ENCODE results near the gene PEAK3. TPM values are rescaled to one million over a fixed set of nuclear protein-coding genes. Genes with fewer than 3 reads are reported as not detected.
A peak's percentile ranks its signal among the peaks of the same experiment; 100 is the strongest.
"Not testable (repeated sequence)": the region's sequence is repeated elsewhere in the genome, so short reads cannot be mapped to it uniquely, and the experiment has no call there.

PEAK3 gene
- total RNA-seq, 2 donors from 2014 or later = 0.27 to 0.80 TPM

- intact Hi-C loops (cut with DNase I) = no loop called here
- H3K4me1 ChIP-seq (replicated peaks) = peaks cover 20% of the 10 kb centered on the region
- 87% methylated on average over 12 of the region's 13 CpGs for WGBS
- H3K27me3 ChIP-seq (replicated peaks; ENCODE audit: insufficient read depth) = peaks cover 11% of the 10 kb centered on the region
- no peak overlapping the region for H3K4me3 ChIP-seq
- H3K36me3 ChIP-seq = no peaks in the 10 kb centered on the region
- no peak for TF ChIP-seq POLR2AphosphoS5 (IDR thresholded peaks at IDR 0.05)
- TF ChIP-seq POLR2A (IDR thresholded peaks at IDR 0.05) = no peak
- no peak for DNase-seq (ENCODE audit: low spot score)
- no peaks in the 10 kb centered on the region for H3K9me3 ChIP-seq
- no peak overlapping the region for H3K27ac ChIP-seq
These were observed 5.8 kb upstream of the PEAK3 start for GRCh38 chr19:2287585-2288337.

- DNase-seq (ENCODE audit: low spot score) = no peak
- Histone ChIP-seq H3K27ac (no peak overlapping the region), H3K27me3 (replicated peaks; ENCODE audit: insufficient read depth) (peaks cover 11% of the 10 kb centered on the region), H3K4me1 (replicated peaks) (peaks cover 26% of the 10 kb centered on the region), H3K4me3 (no peak overlapping the region), H3K36me3 (no peaks in the 10 kb centered on the region), H3K9me3 (no peaks in the 10 kb centered on the region)
- intact Hi-C loops (cut with DNase I) = no loop called here
- 89% methylated on average over 20 of the region's 20 CpGs for WGBS
- TF ChIP-seq CTCF (IDR thresholded peaks at IDR 0.05) = no peak
- no peak for TF ChIP-seq POLR2AphosphoS5 (IDR thresholded peaks at IDR 0.05)
- TF ChIP-seq POLR2A (IDR thresholded peaks at IDR 0.05) = no peak
These were observed 4.6 kb upstream of the PEAK3 start for GRCh38 chr19:2286402-2287140.

GRCh38 chr19:2283835-2284507 is 2.0 kb upstream of the PEAK3 start:
- Histone ChIP-seq H3K36me3 (no peaks in the 10 kb centered on the region), H3K4me3 (no peak overlapping the region), H3K9me3 (no peaks in the 10 kb centered on the region), H3K4me1 (replicated peaks) (peaks cover 5% of the 10 kb centered on the region), H3K27me3 (replicated peaks; ENCODE audit: insufficient read depth) (peaks cover 5% of the 10 kb centered on the region), H3K27ac (no peak overlapping the region)
- intact Hi-C loops (cut with DNase I) = no loop called here
- WGBS = 95% methylated on average over 8 of the region's 8 CpGs
- TF ChIP-seq POLR2AphosphoS5 (IDR thresholded peaks at IDR 0.05) (no peak), CTCF (IDR thresholded peaks at IDR 0.05) (no peak), POLR2A (IDR thresholded peaks at IDR 0.05) (no peak)
- DNase-seq (ENCODE audit: low spot score) = no peak

GRCh38 chr19:2282862-2283237 is 875 bp upstream of the PEAK3 start:
- no peak overlapping the region for H3K27ac ChIP-seq
- intact Hi-C loops (cut with DNase I) = no loop called here

GRCh38 chr19:2281265-2282061 is 512 bp downstream of the PEAK3 start:
- intact Hi-C loops (cut with DNase I); H3K4me1 ChIP-seq (replicated peaks); DNase-seq (ENCODE audit: low spot score); H3K9me3 ChIP-seq; H3K36me3 ChIP-seq; H3K27me3 ChIP-seq (replicated peaks; ENCODE audit: insufficient read depth): not testable (repeated sequence)
- WGBS = 30% methylated on average over 15 of the region's 16 CpGs
- Histone ChIP-seq H3K4me3 (peak overlapping the region in 1 of 2 donors; percentile 22), H3K27ac (peak overlapping the region in 1 of 2 donors; percentile 20)

More at GRCh38 chr19:2282862-2283237, 875 bp upstream of the PEAK3 start:
- peaks cover 5% of the 10 kb centered on the region for H3K4me1 ChIP-seq (replicated peaks)
- 73% methylated on average over 11 of the region's 11 CpGs for WGBS
- H3K36me3 ChIP-seq = no peaks in the 10 kb centered on the region
- H3K4me3 ChIP-seq = no peak overlapping the region
- H3K9me3 ChIP-seq = no peaks in the 10 kb centered on the region
- DNase-seq (ENCODE audit: low spot score) = no peak
- H3K27me3 ChIP-seq (replicated peaks; ENCODE audit: insufficient read depth) = no peaks in the 10 kb centered on the region
- TF ChIP-seq CTCF (IDR thresholded peaks at IDR 0.05) (no peak), POLR2A (IDR thresholded peaks at IDR 0.05) (no peak)
